ENCODE measurements around the gene CFAP65. TPM values are rescaled to one million over a fixed set of nuclear protein-coding genes. Genes with fewer than 3 reads are reported as not detected.

Gene CFAP65
- total RNA-seq, 1 donor from 2014 or later, result 7.6 TPM

DNA sequence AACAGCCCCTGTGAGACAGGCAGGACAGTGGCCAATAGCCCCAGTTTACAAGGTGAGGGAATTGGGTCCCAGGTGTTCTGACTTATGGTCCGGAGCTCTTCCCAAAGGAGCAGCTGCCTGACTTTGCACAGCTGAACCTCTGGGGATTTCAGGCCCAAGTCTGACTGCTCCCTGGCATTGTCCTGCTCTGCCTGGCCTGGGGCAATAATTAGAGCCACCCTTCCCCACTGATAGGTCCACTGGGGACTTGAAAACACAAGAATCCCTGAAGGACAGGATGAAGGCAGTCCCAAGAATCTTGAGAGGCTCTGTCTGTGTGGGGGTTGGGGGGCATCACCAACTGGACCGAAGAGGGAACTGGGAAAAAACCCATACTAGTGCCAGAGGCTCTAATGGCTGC lies 52.7 kb downstream of the CFAP65 start:
- peaks cover 29% of the 10 kb centered on the region for H3K4me1 ChIP-seq
- H3K4me3 ChIP-seq, result no peak overlapping the region
- TF ChIP-seq CTCF (IDR thresholded peaks at IDR 0.05), result no peak
- ATAC-seq (no peak), DNase-seq (no peak)
- H3K27me3 ChIP-seq (ENCODE audit: low read depth), result peaks cover 100% of the 10 kb centered on the region
- H3K9me3 ChIP-seq, result no peaks in the 10 kb centered on the region
- H3K36me3 ChIP-seq, result no peaks in the 10 kb centered on the region
- no peak overlapping the region for H3K27ac ChIP-seq
- intact Hi-C loops (cut with DNase I), result no loop called here

DNA sequence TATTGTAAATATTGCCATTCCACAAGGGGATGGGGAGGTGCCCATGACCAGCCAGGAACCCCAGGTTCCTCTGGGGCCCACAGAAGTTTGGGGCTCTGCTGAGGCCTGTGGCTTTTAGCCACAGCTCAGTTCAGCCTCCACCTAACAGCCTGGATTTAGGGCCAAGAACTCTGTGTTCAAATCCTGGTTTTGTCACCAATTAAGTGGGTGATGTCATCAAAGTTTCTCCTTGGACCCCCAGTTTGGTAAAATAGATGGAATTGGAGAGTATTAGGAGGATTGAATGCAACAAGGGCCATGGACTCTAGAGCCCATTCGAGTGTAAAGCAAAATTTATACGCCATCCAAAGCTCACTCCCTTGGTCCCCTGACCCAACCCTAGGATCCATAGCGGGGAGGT lies 53.2 kb downstream of the CFAP65 start:
- Histone ChIP-seq H3K9me3 (no peaks in the 10 kb centered on the region), H3K4me3 (no peak overlapping the region), H3K27me3 (ENCODE audit: low read depth) (peaks cover 100% of the 10 kb centered on the region), H3K27ac (no peak overlapping the region), H3K4me1 (peaks cover 24% of the 10 kb centered on the region), H3K36me3 (no peaks in the 10 kb centered on the region)
- ATAC-seq, result no peak
- no peak for TF ChIP-seq CTCF (IDR thresholded peaks at IDR 0.05)
- DNase-seq, result no peak
- intact Hi-C loops (cut with DNase I), result no loop called here

DNA sequence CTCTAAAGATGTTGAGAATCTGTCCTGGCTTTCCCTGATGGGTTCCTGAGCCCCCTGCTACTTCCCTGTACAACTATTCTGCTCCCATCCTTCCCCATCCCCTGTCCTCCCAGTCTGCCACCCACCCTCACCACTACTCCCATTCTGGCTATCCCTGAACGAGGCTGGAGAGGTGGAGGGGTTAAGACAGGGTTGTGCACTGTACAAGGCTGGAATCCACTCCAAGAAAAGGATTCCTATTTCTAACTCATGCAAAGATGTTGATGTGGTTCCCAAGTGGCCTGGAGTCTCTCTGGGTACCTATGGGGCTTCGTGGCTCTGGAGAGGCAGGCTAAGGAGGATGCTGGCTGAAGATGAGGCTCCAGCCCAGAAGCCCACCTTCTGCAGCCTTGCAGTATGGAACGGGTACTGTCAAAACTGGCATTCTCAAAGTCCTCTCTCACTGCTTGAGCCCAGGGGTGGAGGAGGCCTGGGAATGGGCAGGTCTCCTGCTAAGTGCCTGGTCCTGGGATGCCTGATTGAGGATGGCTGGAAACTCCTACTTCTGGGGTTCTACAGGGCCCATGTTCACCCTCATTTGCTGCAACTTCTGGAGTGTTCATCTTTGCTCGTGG lies 55.1 kb downstream of the CFAP65 start:
- TF ChIP-seq CTCF (IDR thresholded peaks at IDR 0.05), result no peak
- DNase-seq (no peak), ATAC-seq (no peak)
- Histone ChIP-seq H3K27ac (no peak overlapping the region), H3K4me1 (peaks cover 32% of the 10 kb centered on the region), H3K36me3 (no peaks in the 10 kb centered on the region), H3K27me3 (ENCODE audit: low read depth) (peaks cover 100% of the 10 kb centered on the region), H3K4me3 (no peak overlapping the region), H3K9me3 (no peaks in the 10 kb centered on the region)
- intact Hi-C loops (cut with DNase I), result no loop called here

DNA sequence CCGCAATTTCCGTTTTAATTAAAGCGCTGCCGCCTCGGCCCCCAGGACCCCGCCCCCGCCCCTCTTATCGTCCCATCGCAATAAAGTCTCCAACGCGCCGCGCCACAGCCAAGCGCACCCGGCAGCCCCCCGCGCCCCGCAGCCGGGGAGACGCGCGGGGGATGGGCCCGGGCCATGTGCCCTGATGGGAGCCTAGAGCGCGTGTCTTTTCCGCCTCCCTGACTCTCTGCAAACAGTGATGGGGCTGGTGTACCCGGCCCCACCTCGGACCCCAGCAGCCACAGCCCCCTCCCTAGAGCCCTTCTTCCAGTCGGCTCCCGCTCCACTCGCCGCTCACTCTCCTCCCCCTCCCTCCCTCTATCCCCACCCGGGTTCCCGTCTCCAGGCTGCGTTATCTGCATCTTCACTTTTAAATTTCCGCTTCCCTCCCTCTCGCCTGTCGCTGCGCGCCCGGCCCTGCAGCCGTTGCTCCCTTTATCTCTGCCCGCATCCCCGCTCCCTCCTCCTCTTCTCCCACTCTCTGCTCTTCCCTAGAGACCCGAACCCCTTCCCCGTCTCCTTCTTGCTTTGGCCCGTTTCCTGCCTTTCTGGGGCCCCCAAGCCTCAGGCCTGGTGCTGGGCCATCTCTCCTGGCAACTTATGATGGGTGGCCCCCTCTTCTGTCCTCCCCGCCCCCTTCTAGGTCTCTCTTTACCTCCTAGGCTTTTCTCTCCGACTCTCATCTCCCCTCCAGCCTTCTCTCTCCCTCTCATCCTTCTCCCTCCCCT lies 55.8 kb downstream of the CFAP65 start:
- intact Hi-C loops (cut with DNase I), result no loop called here
- ATAC-seq (no peak), DNase-seq (no peak)
- Histone ChIP-seq H3K27me3 (ENCODE audit: low read depth) (peaks cover 99% of the 10 kb centered on the region), H3K4me3 (peak overlapping the region; percentile 25), H3K9me3 (no peaks in the 10 kb centered on the region), H3K27ac (no peak overlapping the region), H3K36me3 (no peaks in the 10 kb centered on the region), H3K4me1 (peaks cover 39% of the 10 kb centered on the region)
- no peak for TF ChIP-seq CTCF (IDR thresholded peaks at IDR 0.05)

DNA sequence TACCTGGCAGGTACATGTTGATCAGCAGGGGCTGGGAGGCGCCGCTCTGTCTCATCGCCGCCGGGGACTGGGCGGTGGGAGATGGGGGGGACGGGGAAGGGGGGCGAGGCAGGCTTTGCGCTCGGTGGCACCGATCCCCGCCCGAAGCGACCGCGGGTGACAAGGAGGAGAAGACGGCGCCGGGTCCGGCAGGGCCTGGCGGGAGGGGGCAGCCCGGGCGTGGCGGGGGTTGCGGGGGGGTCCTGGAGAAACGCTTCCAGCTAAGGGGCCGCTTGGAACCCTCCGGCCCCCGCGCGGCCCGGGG lies 56.3 kb downstream of the CFAP65 start, which contains the start of gene FEV:
Gene FEV (minus strand): TSS at position 164 of the 304 bp plus-strand sequence. CDS start 109 bp downstream, at position 55.
- ATAC-seq, result no peak
- DNase-seq, result no peak

More for the DNA sequence above, 56.3 kb downstream of the CFAP65 start, which contains the start of gene FEV:
- H3K9me3 ChIP-seq, result no peaks in the 10 kb centered on the region
- intact Hi-C loops (cut with DNase I), result no loop called here
- H3K27me3 ChIP-seq (ENCODE audit: low read depth), result peaks cover 97% of the 10 kb centered on the region
- no peak for TF ChIP-seq CTCF (IDR thresholded peaks at IDR 0.05)
- H3K36me3 ChIP-seq, result no peaks in the 10 kb centered on the region
- H3K4me3 ChIP-seq, result peak within 1 kb of the TSS; percentile 25
- no peak within 1 kb of the TSS for H3K27ac ChIP-seq
- peaks cover 41% of the 10 kb centered on the region for H3K4me1 ChIP-seq

All from lower lobe of right lung (tissue), 2 donors.